ENCODE measurements around the gene CDC25C.
"Not testable (repeated sequence)": the region's sequence is repeated elsewhere in the genome, so short reads cannot be mapped to it uniquely, and the experiment has no call there.

Gene CDC25C

GRCh38 chr5:138340008-138340407 is 8.4 kb upstream of the CDC25C start:
- no peaks in the 10 kb centered on the region for H3K9me3 ChIP-seq (ENCODE audit: control insufficient read depth, insufficient read depth, low read length)
- H3K9ac ChIP-seq (ENCODE audit: low read depth, low read length), result no peak overlapping the region
- peaks cover 20% of the 10 kb centered on the region for H3K36me3 ChIP-seq (ENCODE audit: control insufficient read depth, insufficient read depth, low read length)
- H3K27me3 ChIP-seq (ENCODE audit: control insufficient read depth, insufficient read depth, low read length), result no peaks in the 10 kb centered on the region
- no peak overlapping the region for H3K4me3 ChIP-seq (ENCODE audit: low read depth, low read length)
- H3K4me1 ChIP-seq (ENCODE audit: control insufficient read depth, insufficient read depth, low read length), result peaks cover 17% of the 10 kb centered on the region

DNA sequence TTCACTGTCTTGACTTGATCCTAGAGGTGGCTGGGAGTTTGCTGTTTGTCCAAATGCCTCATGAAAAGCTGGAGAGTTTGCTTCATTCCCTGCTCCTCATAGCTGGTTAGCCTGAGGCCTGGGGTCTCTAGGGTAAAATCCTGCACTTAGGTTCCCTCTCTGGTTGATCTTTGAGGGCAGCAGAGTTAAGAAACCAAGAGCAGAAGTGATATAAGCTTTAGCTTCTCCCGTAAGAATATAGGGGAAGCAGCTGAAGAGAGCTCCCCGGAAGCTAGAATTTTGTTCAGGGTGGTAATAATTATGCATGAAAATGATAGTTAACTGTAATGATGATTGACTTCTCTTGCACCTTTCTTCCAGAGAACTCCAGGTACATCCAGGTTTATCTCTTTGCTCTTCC is 7.9 kb upstream of the CDC25C start:
- no peaks in the 10 kb centered on the region for H3K9me3 ChIP-seq (ENCODE audit: control insufficient read depth, insufficient read depth, low read length)
- H3K36me3 ChIP-seq (ENCODE audit: control insufficient read depth, insufficient read depth, low read length), result peaks cover 17% of the 10 kb centered on the region
- H3K4me3 ChIP-seq (ENCODE audit: low read depth, low read length), result peak overlapping the region; percentile 93
- H3K9ac ChIP-seq (ENCODE audit: low read depth, low read length), result peak overlapping the region; percentile 76
- no peaks in the 10 kb centered on the region for H3K27me3 ChIP-seq (ENCODE audit: control insufficient read depth, insufficient read depth, low read length)
- H3K4me1 ChIP-seq (ENCODE audit: control insufficient read depth, insufficient read depth, low read length), result peaks cover 17% of the 10 kb centered on the region

- Histone ChIP-seq H3K36me3 (ENCODE audit: control insufficient read depth, insufficient read depth, low read length) (peaks cover 13% of the 10 kb centered on the region), H3K27me3 (ENCODE audit: control insufficient read depth, insufficient read depth, low read length) (no peaks in the 10 kb centered on the region), H3K4me1 (ENCODE audit: control insufficient read depth, insufficient read depth, low read length) (peaks cover 14% of the 10 kb centered on the region), H3K9me3 (ENCODE audit: control insufficient read depth, insufficient read depth, low read length) (no peaks in the 10 kb centered on the region), H3K9ac (ENCODE audit: low read depth, low read length) (peak overlapping the region; percentile 76), H3K4me3 (ENCODE audit: low read depth, low read length) (peak overlapping the region; percentile 93)
Observed at GRCh38 chr5:138339091-138339456, 7.5 kb upstream of the CDC25C start.

GRCh38 chr5:138338411-138339090 is 6.9 kb upstream of the CDC25C start:
- Histone ChIP-seq H3K27me3 (ENCODE audit: control insufficient read depth, insufficient read depth, low read length) (no peaks in the 10 kb centered on the region), H3K36me3 (ENCODE audit: control insufficient read depth, insufficient read depth, low read length) (peaks cover 8% of the 10 kb centered on the region), H3K4me3 (ENCODE audit: low read depth, low read length) (peak overlapping the region; percentile 93), H3K9me3 (ENCODE audit: control insufficient read depth, insufficient read depth, low read length) (no peaks in the 10 kb centered on the region), H3K4me1 (ENCODE audit: control insufficient read depth, insufficient read depth, low read length) (peaks cover 11% of the 10 kb centered on the region), H3K9ac (ENCODE audit: low read depth, low read length) (peak overlapping the region; percentile 100)

DNA sequence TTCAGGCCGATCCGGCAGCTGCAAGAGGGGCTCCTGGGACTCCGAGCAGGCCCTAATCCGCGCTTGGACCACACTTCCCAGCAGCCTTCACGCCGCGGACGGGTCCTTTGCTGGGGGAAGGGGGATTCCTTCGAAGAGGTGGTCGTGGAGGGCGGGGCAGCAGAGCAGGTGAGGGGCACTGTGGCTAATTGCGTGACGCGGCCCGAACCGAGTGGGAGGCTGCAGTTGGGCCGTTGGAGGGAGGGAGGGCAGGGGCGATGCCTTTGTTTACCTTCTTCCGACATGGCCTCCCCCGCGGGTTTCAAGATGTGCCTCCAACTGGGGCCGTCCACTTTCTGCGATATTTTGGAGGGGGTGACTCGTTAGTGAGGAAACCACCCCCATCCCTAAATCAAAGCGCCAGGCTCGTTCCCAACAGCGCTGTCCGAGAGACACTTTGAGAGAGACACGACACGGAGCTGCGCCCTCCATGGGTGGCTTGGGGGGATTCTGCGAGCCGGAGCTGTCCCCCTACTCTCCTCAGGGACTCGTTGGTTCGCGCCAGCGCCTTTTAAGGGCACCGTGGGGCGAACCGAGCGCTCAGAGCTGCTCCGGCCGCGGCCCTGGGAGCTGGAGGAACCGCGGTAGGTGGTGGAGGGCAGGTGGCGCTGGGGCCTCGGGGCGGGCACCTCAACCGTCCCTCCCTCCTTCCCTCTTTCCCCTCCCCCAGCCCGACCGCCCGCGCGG is 6.2 kb upstream of the CDC25C start, which contains the start of gene FAM53C:
TSS of gene FAM53C (plus strand) at position 582 of the 726 bp plus-strand sequence. CDS start 3,070 bp downstream, outside the sequence.
- Histone ChIP-seq H3K4me3 (ENCODE audit: low read depth, low read length) (peak within 1 kb of the TSS; percentile 93), H3K36me3 (ENCODE audit: control insufficient read depth, insufficient read depth, low read length) (peaks cover 6% of the 10 kb centered on the region), H3K9me3 (ENCODE audit: control insufficient read depth, insufficient read depth, low read length) (no peaks in the 10 kb centered on the region), H3K9ac (ENCODE audit: low read depth, low read length) (peak within 1 kb of the TSS; percentile 100), H3K4me1 (ENCODE audit: control insufficient read depth, insufficient read depth, low read length) (peaks cover 11% of the 10 kb centered on the region), H3K27me3 (ENCODE audit: control insufficient read depth, insufficient read depth, low read length) (no peaks in the 10 kb centered on the region)

DNA sequence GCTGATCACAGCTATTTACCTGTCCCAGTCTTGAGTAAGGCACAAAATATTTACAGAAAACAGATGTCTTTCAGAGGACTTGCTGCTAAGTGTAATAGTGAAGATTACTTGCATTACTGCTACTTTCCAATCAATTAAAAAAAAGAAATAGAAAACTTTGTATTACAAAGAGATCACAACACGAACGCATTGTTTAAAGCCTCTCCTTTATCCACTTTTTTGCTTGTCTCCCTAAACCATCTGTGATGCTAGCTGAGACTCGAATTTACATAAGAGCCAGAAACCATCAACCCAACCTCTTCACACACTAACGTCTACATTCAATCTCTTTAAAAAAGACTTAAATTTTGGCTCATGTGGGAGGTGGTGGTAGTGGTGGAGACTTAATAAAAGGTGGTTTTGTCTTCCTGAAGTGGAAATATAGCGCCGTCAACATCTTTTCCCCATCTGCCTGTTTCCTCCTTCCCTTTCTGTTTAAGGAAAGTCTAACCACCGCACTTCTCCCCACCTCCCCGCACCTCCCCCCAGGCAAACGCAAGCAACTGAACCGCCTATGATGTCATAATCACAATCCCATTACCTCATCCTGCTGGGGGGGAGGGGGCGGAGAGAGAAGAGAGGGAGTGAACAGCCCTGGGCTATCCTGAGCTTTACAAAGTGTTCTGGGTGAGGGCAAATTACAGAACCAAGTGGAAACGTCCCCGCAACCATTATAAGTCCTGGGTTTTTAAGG is 5.5 kb upstream of the CDC25C start:
- H3K36me3 ChIP-seq (ENCODE audit: control insufficient read depth, insufficient read depth, low read length), result peaks cover 6% of the 10 kb centered on the region
- H3K4me1 ChIP-seq (ENCODE audit: control insufficient read depth, insufficient read depth, low read length), result peaks cover 11% of the 10 kb centered on the region
- H3K27me3 ChIP-seq (ENCODE audit: control insufficient read depth, insufficient read depth, low read length), result no peaks in the 10 kb centered on the region
- H3K9ac ChIP-seq (ENCODE audit: low read depth, low read length), result peak overlapping the region; percentile 100
- peak overlapping the region; percentile 93 for H3K4me3 ChIP-seq (ENCODE audit: low read depth, low read length)
- H3K9me3 ChIP-seq (ENCODE audit: control insufficient read depth, insufficient read depth, low read length), result no peaks in the 10 kb centered on the region

- Histone ChIP-seq H3K4me1 (ENCODE audit: control insufficient read depth, insufficient read depth, low read length) (peaks cover 15% of the 10 kb centered on the region), H3K27me3 (ENCODE audit: control insufficient read depth, insufficient read depth, low read length) (no peaks in the 10 kb centered on the region), H3K9ac (ENCODE audit: low read depth, low read length) (no peak overlapping the region), H3K4me3 (ENCODE audit: low read depth, low read length) (no peak overlapping the region), H3K9me3 (ENCODE audit: control insufficient read depth, insufficient read depth, low read length) (no peaks in the 10 kb centered on the region), H3K36me3 (ENCODE audit: control insufficient read depth, insufficient read depth, low read length) (no peaks in the 10 kb centered on the region)
Observed at GRCh38 chr5:138334867-138335447, 3.4 kb upstream of the CDC25C start.

GRCh38 chr5:138330813-138331448 is 673 bp downstream of the CDC25C start:
- Histone ChIP-seq H3K27me3 (ENCODE audit: control insufficient read depth, insufficient read depth, low read length) (no peaks in the 10 kb centered on the region), H3K4me3 (ENCODE audit: low read depth, low read length) (peak overlapping the region; percentile 80), H3K9ac (ENCODE audit: low read depth, low read length) (peak overlapping the region; percentile 92), H3K36me3 (ENCODE audit: control insufficient read depth, insufficient read depth, low read length) (no peaks in the 10 kb centered on the region), H3K4me1 (ENCODE audit: control insufficient read depth, insufficient read depth, low read length) (peaks cover 3% of the 10 kb centered on the region), H3K9me3 (ENCODE audit: control insufficient read depth, insufficient read depth, low read length) (no peaks in the 10 kb centered on the region)

GRCh38 chr5:138318211-138318610 is 13.4 kb downstream of the CDC25C start:
- not testable (repeated sequence) for H3K9ac ChIP-seq (ENCODE audit: low read depth, low read length); H3K4me1 ChIP-seq (ENCODE audit: control insufficient read depth, insufficient read depth, low read length); H3K4me3 ChIP-seq (ENCODE audit: low read depth, low read length); H3K27me3 ChIP-seq (ENCODE audit: control insufficient read depth, insufficient read depth, low read length); H3K9me3 ChIP-seq (ENCODE audit: control insufficient read depth, insufficient read depth, low read length)
- H3K36me3 ChIP-seq (ENCODE audit: control insufficient read depth, insufficient read depth, low read length), result peaks cover 11% of the 10 kb centered on the region

DNA sequence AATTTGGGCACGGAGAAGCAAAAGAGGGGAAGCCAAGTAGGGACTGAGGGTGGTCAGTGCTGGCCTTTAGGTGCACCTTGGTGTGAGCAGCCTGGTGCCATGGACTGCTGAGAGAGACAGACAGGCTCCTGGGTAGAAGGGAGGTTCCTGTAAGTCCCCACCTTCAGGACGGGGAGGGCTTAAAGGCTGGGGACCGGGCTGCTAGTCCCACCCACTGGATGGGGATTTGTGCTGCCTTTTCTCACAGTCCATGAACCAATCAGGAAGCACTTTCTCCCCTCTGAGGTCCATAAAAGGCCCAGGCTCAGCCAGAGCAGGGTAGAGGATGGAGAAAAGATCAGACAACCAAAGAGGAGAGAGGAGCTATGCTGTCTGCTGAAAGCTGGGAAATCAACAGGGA is 15.2 kb downstream of the CDC25C start:
- Histone ChIP-seq H3K9ac (ENCODE audit: low read depth, low read length) (no peak overlapping the region), H3K4me3 (ENCODE audit: low read depth, low read length) (no peak overlapping the region), H3K9me3 (ENCODE audit: control insufficient read depth, insufficient read depth, low read length) (no peaks in the 10 kb centered on the region), H3K4me1 (ENCODE audit: control insufficient read depth, insufficient read depth, low read length) (no peaks in the 10 kb centered on the region), H3K27me3 (ENCODE audit: control insufficient read depth, insufficient read depth, low read length) (no peaks in the 10 kb centered on the region), H3K36me3 (ENCODE audit: control insufficient read depth, insufficient read depth, low read length) (peaks cover 10% of the 10 kb centered on the region)

DNA sequence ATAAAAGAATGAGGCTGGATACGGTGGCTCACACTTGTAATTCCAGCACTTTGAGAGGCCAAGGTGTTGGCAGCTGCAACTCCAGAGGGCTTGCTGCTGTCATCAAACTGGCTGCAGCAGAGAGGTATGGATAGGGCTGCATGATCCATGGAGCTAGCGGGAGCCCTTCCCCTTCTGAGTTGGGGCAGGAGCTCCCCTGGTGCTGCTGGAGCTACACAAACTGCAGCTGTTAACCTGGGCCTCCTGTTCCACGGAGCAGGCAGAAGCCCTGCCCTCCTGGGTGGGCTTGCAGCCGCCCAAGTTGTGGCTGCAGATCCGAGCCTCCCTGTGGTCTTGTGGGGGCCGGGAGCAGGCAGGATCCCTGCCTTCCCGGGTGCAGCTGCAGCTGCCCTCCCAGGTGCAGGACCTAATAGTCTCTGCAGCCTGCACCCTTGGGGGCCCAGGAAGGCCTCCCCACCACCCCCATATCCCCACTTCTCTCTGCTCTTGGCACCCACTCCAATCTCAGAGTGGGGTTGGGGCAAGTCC is 15.8 kb downstream of the CDC25C start:
- H3K4me3 ChIP-seq (ENCODE audit: low read depth, low read length), result no peak overlapping the region
- no peak overlapping the region for H3K9ac ChIP-seq (ENCODE audit: low read depth, low read length)
- H3K27me3 ChIP-seq (ENCODE audit: control insufficient read depth, insufficient read depth, low read length), result no peaks in the 10 kb centered on the region
- H3K9me3 ChIP-seq (ENCODE audit: control insufficient read depth, insufficient read depth, low read length), result no peaks in the 10 kb centered on the region
- no peaks in the 10 kb centered on the region for H3K4me1 ChIP-seq (ENCODE audit: control insufficient read depth, insufficient read depth, low read length)
- H3K36me3 ChIP-seq (ENCODE audit: control insufficient read depth, insufficient read depth, low read length), result peaks cover 10% of the 10 kb centered on the region
